CD4-positive, alpha-beta T cell (primary cell): ENCODE data around the gene SLC29A2. TPM values are rescaled to one million over a fixed set of nuclear protein-coding genes. Genes with fewer than 3 reads are reported as not detected.

Experiments used
- ATAC-seq: fragments of 200-7000 bp; cut with Tn5 transposase; one replicate; pipeline ENCODE4 v1.10.0; 2022; ENCODE audit warnings: mild to moderate bottlenecking; ENCODE audit not compliant: poor library complexity
- CTCF ChIA-PET: fragments of 350-600 bp; sonication (Branson Sonifier 250); formaldehyde crosslinking; loops from one replicate; lab custom pipeline; 2021; ENCODE audit warnings: antibody characterized with exemption, inconsistent platforms; lab: Charles Lee
- POLR2A ChIA-PET: fragments of 350-600 bp; sonication (Branson Sonifier 250); formaldehyde crosslinking; loops from one replicate; lab custom pipeline; 2021; ENCODE audit warnings: antibody characterized with exemption, inconsistent platforms; lab: Charles Lee
- DNase-seq, 14 experiments: peaks; one replicate each; pipeline ENCODE4 v3.0.0-alpha.2; 2013 to 2020; ENCODE audit warnings: mixed read lengths in 2 of 14
- H3K27ac ChIP-seq, 2 donors: one replicate each; pipeline versions ENCODE4 v1.5.1 to v1.7.0; 2013; ENCODE audit warnings: low read length in 2 of 2, low read depth in 1 of 2, mild to moderate bottlenecking in 1 of 2
- H3K27me3 ChIP-seq, 2 experiments: 1 replicate in 1 of 2; 2 replicates in 1 of 2; pipeline versions ENCODE4 v1.6.1 to v1.7.0; 2013; ENCODE audit warnings: low read length in 2 of 2, control low read depth in 1 of 2, mild to moderate bottlenecking in 1 of 2, moderate library complexity in 1 of 2; ENCODE audit not compliant: insufficient read depth in 2 of 2, control insufficient read depth in 1 of 2
- H3K36me3 ChIP-seq: one replicate; pipeline ENCODE4 v1.6.1; 2013; ENCODE audit warnings: low read length, control low read depth; ENCODE audit not compliant: insufficient read depth
- H3K4me1 ChIP-seq: one replicate; pipeline ENCODE4 v1.6.1; 2013; ENCODE audit warnings: low read length, control low read depth; ENCODE audit not compliant: insufficient read depth
- H3K4me3 ChIP-seq: one replicate; pipeline ENCODE4 v1.5.1; 2013; ENCODE audit warnings: mild to moderate bottlenecking, low read length, moderate library complexity
- H3K9me3 ChIP-seq, 2 experiments: 1 replicate in 1 of 2; 2 replicates in 1 of 2; pipeline versions ENCODE4 v1.6.1 to v1.7.0; 2013; ENCODE audit warnings: low read length in 2 of 2, mild to moderate bottlenecking in 2 of 2, control low read depth in 1 of 2, moderate library complexity in 1 of 2; ENCODE audit not compliant: control insufficient read depth in 1 of 2, insufficient read depth in 1 of 2
- H3K27ac Mint-ChIP-seq: one replicate; pipeline ENCODE4 v1.8.0; 2020; ENCODE audit warnings: mixed read lengths
- H3K27me3 Mint-ChIP-seq: one replicate; pipeline ENCODE4 v1.8.0; 2021; ENCODE audit warnings: mixed read lengths
- H3K36me3 Mint-ChIP-seq: one replicate; pipeline ENCODE4 v1.8.0; 2021; ENCODE audit warnings: low read depth, mixed read lengths
- H3K4me1 Mint-ChIP-seq: one replicate; pipeline ENCODE4 v1.8.0; 2021; ENCODE audit warnings: low read depth, mixed read lengths
- H3K4me3 Mint-ChIP-seq: one replicate; pipeline ENCODE4 v1.8.0; 2020; ENCODE audit warnings: mild to moderate bottlenecking, mixed read lengths
- H3K9me3 Mint-ChIP-seq: one replicate; pipeline ENCODE4 v1.8.0; 2020; ENCODE audit warnings: mixed read lengths
- CTCF ChIP-seq: fragments of 200-600 bp; IDR thresholded peaks from one replicate; pipeline ENCODE4 v1.8.0; 2022; ENCODE audit warnings: antibody characterized with exemption, mild to moderate bottlenecking
- intact Hi-C, 2 experiments: fragments of 100-400 bp; cut with DNase I in 1 of 2; cut with micrococcal nuclease in 1 of 2; formaldehyde crosslinking; loops; one replicate each; pipeline versions ENCODE4 v1.15.1 to v1.9.0; 2023 to 2025; cut with DNase I, micrococcal nuclease
- total RNA-seq, 174 experiments: library from RNA in 2 of 174; stranded (reverse) in 2 of 174; gene quantifications; one replicate each; pipeline ENCODE4 v1.2.3 and lab custom pipeline; 2021 to 2026

SLC29A2 gene
- total RNA-seq, 2 experiments from 2014 or later = 9.7 TPM

- no peaks in the 10 kb centered on the region for H3K27me3 ChIP-seq
- H3K27me3 Mint-ChIP-seq = no peaks in the 10 kb centered on the region
- H3K4me3 Mint-ChIP-seq = peak overlapping the region; percentile 48
- no peak overlapping the region for H3K27ac ChIP-seq
- H3K36me3 ChIP-seq = peaks cover 55% of the 10 kb centered on the region
- no peak for TF ChIP-seq CTCF
- H3K36me3 Mint-ChIP-seq = peaks cover 70% of the 10 kb centered on the region
- H3K4me3 ChIP-seq = no peak overlapping the region
- no peak overlapping the region for H3K27ac Mint-ChIP-seq
- intact Hi-C loops = loop anchor here in 1 of 2 experiments (10.0 kb wide), 1 partner anchor 1256 kb away; the partner anchor contains the start of genes CDCA5 and ZFPL1
- ChIA-PET POLR2A (interaction anchor here (0.5 to 1.4 kb wide), 2 partner anchors 29 to 31 kb away, joined by 3 to 4 read pairs; partner anchors contain the start of gene SLC29A2), CTCF (no interaction called here)
- peaks cover 43% of the 10 kb centered on the region for H3K4me1 ChIP-seq
- H3K9me3 Mint-ChIP-seq = no peaks in the 10 kb centered on the region
- H3K9me3 ChIP-seq = no peaks in the 10 kb centered on the region
- H3K4me1 Mint-ChIP-seq = peaks cover 45% of the 10 kb centered on the region
- DNase-seq = no peak
- no peak for ATAC-seq
Observed at GRCh38 chr11:66340596-66341501, 30.7 kb downstream of the SLC29A2 start.

- Mint-ChIP-seq H3K36me3 (peaks cover 65% of the 10 kb centered on the region), H3K4me3 (no peak overlapping the region), H3K4me1 (peaks cover 42% of the 10 kb centered on the region), H3K9me3 (no peaks in the 10 kb centered on the region), H3K27ac (no peak overlapping the region), H3K27me3 (no peaks in the 10 kb centered on the region)
- ChIA-PET POLR2A (interaction anchor here (1.4 kb wide), 1 partner anchor 28 kb away, joined by 4 read pairs; no protein-coding TSS in a partner anchor), CTCF (no interaction called here)
- no peak for TF ChIP-seq CTCF
- Histone ChIP-seq H3K27ac (no peak overlapping the region), H3K27me3 (no peaks in the 10 kb centered on the region), H3K4me3 (no peak overlapping the region), H3K36me3 (peaks cover 55% of the 10 kb centered on the region), H3K4me1 (peaks cover 43% of the 10 kb centered on the region), H3K9me3 (no peaks in the 10 kb centered on the region)
- ATAC-seq (no peak), DNase-seq (peak in 1 of 14 experiments; percentile 16)
- intact Hi-C loops = loop anchor here in 1 of 2 experiments (10.0 kb wide), 1 partner anchor 1255 kb away; the partner anchor contains the start of genes CDCA5 and ZFPL1
Observed at GRCh38 chr11:66339686-66340483, 31.7 kb downstream of the SLC29A2 start.

DNA sequence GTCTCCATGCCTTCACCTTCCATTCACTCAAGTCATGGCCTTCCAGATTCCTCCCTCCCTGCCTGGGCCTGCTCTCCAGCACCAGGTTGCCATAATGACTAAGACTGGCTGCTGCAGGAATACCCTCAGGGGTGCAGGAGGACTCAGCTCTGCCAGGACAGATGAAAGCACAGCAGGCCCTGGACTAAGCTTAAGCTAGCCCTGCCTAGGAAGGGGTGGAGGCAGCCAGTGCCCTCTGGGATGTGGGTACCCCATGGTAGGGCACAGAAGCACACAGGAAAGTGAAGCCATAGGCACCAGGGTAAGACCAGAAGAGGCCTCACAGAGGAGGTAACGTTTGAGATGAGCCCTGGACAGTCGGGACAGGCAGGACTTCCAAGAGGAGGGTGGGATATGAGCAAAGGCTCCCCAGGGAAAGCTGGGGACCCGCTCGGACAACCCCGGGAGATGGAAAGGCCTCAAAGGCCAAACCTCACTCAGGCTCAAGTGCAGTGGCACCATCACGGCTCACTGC is 32.3 kb downstream of the SLC29A2 start:
- Mint-ChIP-seq H3K4me1 (peaks cover 36% of the 10 kb centered on the region), H3K9me3 (no peaks in the 10 kb centered on the region), H3K4me3 (no peak overlapping the region), H3K27me3 (no peaks in the 10 kb centered on the region), H3K27ac (no peak overlapping the region), H3K36me3 (peaks cover 59% of the 10 kb centered on the region)
- peaks cover 39% of the 10 kb centered on the region for H3K4me1 ChIP-seq
- no peak overlapping the region for H3K4me3 ChIP-seq
- no peak overlapping the region for H3K27ac ChIP-seq
- H3K27me3 ChIP-seq = no peaks in the 10 kb centered on the region
- DNase-seq (no peak), ATAC-seq (no peak)
- ChIA-PET CTCF (no interaction called here), POLR2A (no interaction called here)
- intact Hi-C loops = no loop called here
- H3K36me3 ChIP-seq = peaks cover 55% of the 10 kb centered on the region
- TF ChIP-seq CTCF = no peak
- H3K9me3 ChIP-seq = no peaks in the 10 kb centered on the region
